GM19025 (cell line): ENCODE data around the gene SLC10A4.
"Not testable (repeated sequence)": the region's sequence is repeated elsewhere in the genome, so short reads cannot be mapped to it uniquely, and the experiment has no call there.

Experiments used
- ATAC-seq: cut with Tn5 transposase; IDR thresholded peaks from one replicate; pipeline ENCODE4 v1.9.1; 2021; ENCODE audit warnings: mild to moderate bottlenecking, low read depth, moderate library complexity; ENCODE audit not compliant: unreplicated experiment

SLC10A4 gene

GRCh38 chr4:48483006-48483776, at the start of gene SLC10A4:
Gene SLC10A4, plus strand, starts transcription at chr4:48483343. Its CDS starts 219 bp downstream, at chr4:48483562.
- ATAC-seq = peak; percentile 52

GRCh38 chr4:48436318-48436717, 46.8 kb upstream of the SLC10A4 start:
- no peak for ATAC-seq

GRCh38 chr4:48439988-48440387, 43.2 kb upstream of the SLC10A4 start:
- ATAC-seq = no peak

- not testable (repeated sequence) for ATAC-seq
These were observed 42.2 kb upstream of the SLC10A4 start for GRCh38 chr4:48440914-48441313.

GRCh38 chr4:48445704-48446103, 37.4 kb upstream of the SLC10A4 start:
- no peak for ATAC-seq

- ATAC-seq = no peak
These were observed 36.5 kb upstream of the SLC10A4 start for GRCh38 chr4:48446642-48447041.

- ATAC-seq = no peak
These were observed 34.0 kb upstream of the SLC10A4 start for GRCh38 chr4:48449151-48449550.

GRCh38 chr4:48450740-48451139, 32.4 kb upstream of the SLC10A4 start:
- ATAC-seq = no peak

GRCh38 chr4:48451656-48452055, 31.5 kb upstream of the SLC10A4 start:
- not testable (repeated sequence) for ATAC-seq

- ATAC-seq = no peak
These were observed 28.6 kb upstream of the SLC10A4 start for GRCh38 chr4:48454591-48454990.

- ATAC-seq = no peak
These were observed 22.1 kb upstream of the SLC10A4 start for GRCh38 chr4:48461000-48461399.

- ATAC-seq = no peak
These were observed 20.8 kb upstream of the SLC10A4 start for GRCh38 chr4:48462363-48462762.

- no peak for ATAC-seq
These were observed 15.7 kb upstream of the SLC10A4 start for GRCh38 chr4:48467442-48467841.

GRCh38 chr4:48467891-48468290, 15.3 kb upstream of the SLC10A4 start:
- no peak for ATAC-seq

GRCh38 chr4:48470137-48470536, 13.0 kb upstream of the SLC10A4 start:
- ATAC-seq = no peak

GRCh38 chr4:48470570-48470969, 12.6 kb upstream of the SLC10A4 start:
- no peak for ATAC-seq

GRCh38 chr4:48472794-48473193, 10.3 kb upstream of the SLC10A4 start:
- no peak for ATAC-seq

GRCh38 chr4:48475770-48476169, 7.4 kb upstream of the SLC10A4 start:
- no peak for ATAC-seq

- no peak for ATAC-seq
These were observed 4.9 kb upstream of the SLC10A4 start for GRCh38 chr4:48478273-48478672.

- no peak for ATAC-seq
These were observed 1.6 kb upstream of the SLC10A4 start for GRCh38 chr4:48481581-48481980.

GRCh38 chr4:48483777-48484493, 792 bp downstream of the SLC10A4 start:
- peak; percentile 12 for ATAC-seq
